Measurements from ENCODE around the gene GLI3.

GRCh38 chr7:42283553-42283952 lies 46.5 kb upstream of the GLI3 start:
- TF ChIP-seq CTCF (IDR thresholded peaks at IDR 0.05): no peak
- TF ChIP-seq POLR2A (IDR thresholded peaks at IDR 0.05): no peak
